ENCODE results near the gene GPR157. TPM values are rescaled to one million over a fixed set of nuclear protein-coding genes. Genes with fewer than 3 reads are reported as not detected.

Gene GPR157
- total RNA-seq, 2 experiments from 2014 or later, result 1.4 to 5.4 TPM

DNA sequence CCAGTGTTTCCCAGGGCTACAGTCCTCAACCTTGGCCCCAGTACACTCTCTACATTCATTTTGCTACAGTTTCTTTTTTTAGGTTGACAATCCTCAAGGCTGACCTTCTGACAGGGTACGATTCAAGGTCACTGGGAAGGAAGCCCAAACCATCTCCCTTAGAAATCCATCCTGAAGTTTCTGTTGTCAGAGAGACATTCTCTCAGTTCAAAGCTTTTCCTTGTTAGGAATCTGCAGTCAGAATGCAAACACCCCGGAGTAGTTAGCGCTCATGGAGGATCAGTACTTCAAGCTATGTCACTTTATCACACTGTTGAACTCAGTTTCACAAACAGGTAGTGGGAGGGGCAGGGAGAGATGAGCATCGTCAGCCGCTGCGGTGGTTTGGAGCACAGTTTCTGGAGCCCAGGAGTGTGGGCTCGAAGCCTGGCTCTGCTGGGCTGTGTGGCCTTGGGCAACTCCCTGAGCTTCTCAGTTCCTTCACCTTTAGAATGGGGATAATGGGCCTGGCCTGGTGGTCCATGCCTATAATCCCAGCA, 63.6 kb downstream of the GPR157 start:
- H3K9me3 ChIP-seq (ENCODE audit: low read length), result no peaks in the 10 kb centered on the region
- H3K79me2 ChIP-seq (ENCODE audit: insufficient read depth, low read depth, low read length), result peaks cover 93% of the 10 kb centered on the region
- H4K20me1 ChIP-seq (ENCODE audit: insufficient read depth, low read length), result peaks cover under 1% of the 10 kb centered on the region; the same call in 1 of the 2 replicates
- H3K4me2 ChIP-seq (ENCODE audit: low read length), result peak overlapping the region; percentile 89
- BruUV-seq (replicated peaks), result no TSS peak
- DNase-seq (ENCODE audit: low spot score), result peak; percentile 64
- peak overlapping the region; percentile 92 for H3K27ac ChIP-seq (ENCODE audit: low read depth, low read length, poor library complexity, severe bottlenecking)
- H3K36me3 ChIP-seq (ENCODE audit: insufficient read depth, low read length), result peaks cover 77% of the 10 kb centered on the region
- POLR2A ChIA-PET, result interaction anchor here (0.6 to 2.5 kb wide), 7 partner anchors 10 to 501 kb away, joined by 3 to 15 read pairs (median 6); no protein-coding TSS in a partner anchor
- peaks cover 68% of the 10 kb centered on the region for H3K4me1 ChIP-seq (ENCODE audit: insufficient read depth, low read length, poor library complexity, severe bottlenecking)
- no peak overlapping the region for H2AFZ ChIP-seq (ENCODE audit: low read length)
- peak overlapping the region; percentile 83 for H3K4me3 ChIP-seq (ENCODE audit: low read depth, low read length, poor library complexity, severe bottlenecking)
- no peaks in the 10 kb centered on the region for H3K9me2 ChIP-seq (ENCODE audit: insufficient read depth, low read length)
- CTCF ChIA-PET (ENCODE audit: unreplicated experiment), result no interaction called here
- TF ChIP-seq, protein P1, sequence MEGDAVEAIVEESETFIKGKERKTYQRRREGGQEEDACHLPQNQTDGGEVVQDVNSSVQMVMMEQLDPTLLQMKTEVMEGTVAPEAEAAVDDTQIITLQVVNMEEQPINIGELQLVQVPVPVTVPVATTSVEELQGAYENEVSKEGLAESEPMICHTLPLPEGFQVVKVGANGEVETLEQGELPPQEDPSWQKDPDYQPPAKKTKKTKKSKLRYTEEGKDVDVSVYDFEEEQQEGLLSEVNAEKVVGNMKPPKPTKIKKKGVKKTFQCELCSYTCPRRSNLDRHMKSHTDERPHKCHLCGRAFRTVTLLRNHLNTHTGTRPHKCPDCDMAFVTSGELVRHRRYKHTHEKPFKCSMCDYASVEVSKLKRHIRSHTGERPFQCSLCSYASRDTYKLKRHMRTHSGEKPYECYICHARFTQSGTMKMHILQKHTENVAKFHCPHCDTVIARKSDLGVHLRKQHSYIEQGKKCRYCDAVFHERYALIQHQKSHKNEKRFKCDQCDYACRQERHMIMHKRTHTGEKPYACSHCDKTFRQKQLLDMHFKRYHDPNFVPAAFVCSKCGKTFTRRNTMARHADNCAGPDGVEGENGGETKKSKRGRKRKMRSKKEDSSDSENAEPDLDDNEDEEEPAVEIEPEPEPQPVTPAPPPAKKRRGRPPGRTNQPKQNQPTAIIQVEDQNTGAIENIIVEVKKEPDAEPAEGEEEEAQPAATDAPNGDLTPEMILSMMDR (conservative IDR thresholded peaks at IDR 0.05; ENCODE audit: low read length), result no peak
- TF ChIP-seq EZH2phosphoT487 (IDR thresholded peaks at IDR 0.05; ENCODE audit: borderline replicate concordance, low read depth, low read length), result no peak
- intact Hi-C loops (cut with micrococcal nuclease; ENCODE audit: unreplicated experiment), result loop anchor here (1.0 to 5.0 kb wide), 2 partner anchors 36 to 188 kb away; partner anchors contain the start of gene ENO1

DNA sequence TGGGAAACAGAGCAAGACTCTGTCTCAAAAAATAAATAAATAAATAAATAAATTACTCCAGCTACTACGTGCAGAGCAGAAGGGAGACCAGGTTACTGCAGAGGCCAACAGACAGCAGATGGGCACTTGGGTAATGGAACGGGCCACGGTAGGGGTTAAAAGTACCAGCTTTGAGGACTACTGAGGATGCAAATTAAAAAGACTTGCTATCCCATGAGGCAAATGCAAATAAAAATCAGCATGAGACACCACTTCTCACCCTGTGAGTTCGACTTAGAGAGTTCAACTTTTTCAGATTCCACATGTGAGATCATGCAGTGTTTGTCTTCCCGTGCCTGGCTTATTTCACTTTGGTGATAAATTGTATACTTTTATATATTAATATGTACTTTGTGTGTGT, 66.1 kb downstream of the GPR157 start:
- Histone ChIP-seq H2AFZ (ENCODE audit: low read length) (no peak overlapping the region), H3K4me3 (ENCODE audit: low read depth, low read length, poor library complexity, severe bottlenecking) (peak overlapping the region; percentile 55), H3K9me3 (ENCODE audit: low read length) (no peaks in the 10 kb centered on the region), H3K9me2 (ENCODE audit: insufficient read depth, low read length) (no peaks in the 10 kb centered on the region), H3K79me2 (ENCODE audit: insufficient read depth, low read depth, low read length) (peaks cover 100% of the 10 kb centered on the region), H4K20me1 (ENCODE audit: insufficient read depth, low read length) (peaks cover 8% of the 10 kb centered on the region; the same call in 1 of the 2 replicates), H3K4me1 (ENCODE audit: insufficient read depth, low read length, poor library complexity, severe bottlenecking) (peaks cover 74% of the 10 kb centered on the region), H3K27ac (ENCODE audit: low read depth, low read length, poor library complexity, severe bottlenecking) (peak overlapping the region; percentile 92), H3K36me3 (ENCODE audit: insufficient read depth, low read length) (peaks cover 85% of the 10 kb centered on the region), H3K4me2 (ENCODE audit: low read length) (peak overlapping the region; percentile 71)
- ChIA-PET POLR2A (interaction anchor here (1.0 to 3.8 kb wide), 6 partner anchors 13 to 39 kb away, joined by 3 to 24 read pairs (median 10); no protein-coding TSS in a partner anchor), CTCF (ENCODE audit: unreplicated experiment) (interaction anchor here (0.5 kb wide), 1 partner anchor 10 kb away, joined by 3 read pairs; no protein-coding TSS in a partner anchor)
- peak; percentile 76 for DNase-seq (ENCODE audit: low spot score)
- BruUV-seq (replicated peaks), result no TSS peak
- no peak for TF ChIP-seq EZH2phosphoT487 (IDR thresholded peaks at IDR 0.05; ENCODE audit: borderline replicate concordance, low read depth, low read length)
- TF ChIP-seq, protein P1 (conservative IDR thresholded peaks at IDR 0.05; ENCODE audit: low read length), result no peak
- intact Hi-C loops (cut with micrococcal nuclease; ENCODE audit: unreplicated experiment), result no loop called here

DNA sequence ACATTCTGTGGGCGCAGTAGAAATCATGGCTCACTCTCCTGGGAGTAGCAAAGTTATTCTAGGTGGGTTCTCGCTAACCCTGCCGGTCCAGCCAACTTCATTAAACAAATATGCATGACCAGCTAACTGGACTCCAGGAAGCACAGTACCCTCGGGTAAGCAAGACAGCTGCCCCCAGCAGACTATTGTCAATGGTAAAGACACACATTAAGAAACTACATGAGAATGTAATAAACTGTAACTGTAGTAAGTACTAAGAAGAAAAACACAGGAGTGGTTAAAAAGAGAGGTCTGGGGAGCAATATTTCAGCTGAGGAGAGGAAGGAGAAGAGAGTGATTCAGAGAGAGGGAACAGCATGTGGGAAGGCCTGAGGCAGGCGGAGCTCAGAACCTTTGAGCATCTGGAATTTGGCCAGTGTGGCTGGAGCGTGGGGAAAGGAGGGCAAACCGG, 66.9 kb downstream of the GPR157 start:
- H3K4me1 ChIP-seq (ENCODE audit: insufficient read depth, low read length, poor library complexity, severe bottlenecking), result peaks cover 74% of the 10 kb centered on the region
- BruUV-seq (replicated peaks), result no TSS peak
- no peaks in the 10 kb centered on the region for H3K9me2 ChIP-seq (ENCODE audit: insufficient read depth, low read length)
- H2AFZ ChIP-seq (ENCODE audit: low read length), result no peak overlapping the region
- H3K27ac ChIP-seq (ENCODE audit: low read depth, low read length, poor library complexity, severe bottlenecking), result peak overlapping the region; percentile 92
- CTCF ChIA-PET (ENCODE audit: unreplicated experiment), result interaction anchor here (0.5 kb wide), 1 partner anchor 11 kb away, joined by 3 read pairs; no protein-coding TSS in a partner anchor
- intact Hi-C loops (cut with micrococcal nuclease; ENCODE audit: unreplicated experiment), result no loop called here
- H3K36me3 ChIP-seq (ENCODE audit: insufficient read depth, low read length), result peaks cover 85% of the 10 kb centered on the region
- POLR2A ChIA-PET, result interaction anchor here (1.2 to 3.8 kb wide), 5 partner anchors 12 to 39 kb away, joined by 3 to 24 read pairs (median 9); no protein-coding TSS in a partner anchor
- H3K4me2 ChIP-seq (ENCODE audit: low read length), result peak overlapping the region; percentile 71
- DNase-seq (ENCODE audit: low spot score), result no peak
- H3K9me3 ChIP-seq (ENCODE audit: low read length), result no peaks in the 10 kb centered on the region
- H3K4me3 ChIP-seq (ENCODE audit: low read depth, low read length, poor library complexity, severe bottlenecking), result peak overlapping the region; percentile 55
- TF ChIP-seq, protein P1 (conservative IDR thresholded peaks at IDR 0.05; ENCODE audit: low read length), result no peak
- TF ChIP-seq EZH2phosphoT487 (IDR thresholded peaks at IDR 0.05; ENCODE audit: borderline replicate concordance, low read depth, low read length), result no peak
- peaks cover 8% of the 10 kb centered on the region; the same call in 1 of the 2 replicates for H4K20me1 ChIP-seq (ENCODE audit: insufficient read depth, low read length)
- peaks cover 99% of the 10 kb centered on the region for H3K79me2 ChIP-seq (ENCODE audit: insufficient read depth, low read depth, low read length)
